GM18951 (cell line): ENCODE data around the gene SYNGR4.

Experiments used
- POLR2A ChIP-seq: IDR thresholded peaks from 4 replicates; pipeline ENCODE4 v1.6.1; 2011; ENCODE audit warnings: mild to moderate bottlenecking; ENCODE audit not compliant: insufficient read length, insufficient read depth; ENCODE audit errors: extremely low read depth
- in situ Hi-C: fragments of 300-500 bp; cut with MboI; formaldehyde crosslinking; loops from one replicate; pipeline ENCODE4 v1.12.0; 2022; ENCODE audit warnings: low sequenced_read_pairs, mixed read lengths, inconsistent platforms; ENCODE audit not compliant: unreplicated experiment

The SYNGR4 gene

DNA sequence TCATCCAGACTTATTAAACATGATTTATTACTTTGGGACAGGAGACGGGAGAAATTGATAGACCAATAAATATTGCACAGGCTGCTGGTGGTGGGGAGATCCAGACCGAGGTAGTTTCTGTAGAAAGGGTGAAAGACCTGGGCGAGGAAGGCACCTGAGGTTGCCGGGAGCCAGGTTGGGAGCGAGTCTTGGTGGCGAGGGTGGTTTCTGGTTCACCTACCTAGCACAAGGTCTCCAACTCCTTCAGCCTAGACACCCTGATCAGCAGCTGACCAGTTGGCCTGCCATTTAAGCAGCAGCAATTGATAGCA is 31.9 kb upstream of the SYNGR4 start:
- in situ Hi-C loops = no loop called here
- TF ChIP-seq POLR2A = no peak

DNA sequence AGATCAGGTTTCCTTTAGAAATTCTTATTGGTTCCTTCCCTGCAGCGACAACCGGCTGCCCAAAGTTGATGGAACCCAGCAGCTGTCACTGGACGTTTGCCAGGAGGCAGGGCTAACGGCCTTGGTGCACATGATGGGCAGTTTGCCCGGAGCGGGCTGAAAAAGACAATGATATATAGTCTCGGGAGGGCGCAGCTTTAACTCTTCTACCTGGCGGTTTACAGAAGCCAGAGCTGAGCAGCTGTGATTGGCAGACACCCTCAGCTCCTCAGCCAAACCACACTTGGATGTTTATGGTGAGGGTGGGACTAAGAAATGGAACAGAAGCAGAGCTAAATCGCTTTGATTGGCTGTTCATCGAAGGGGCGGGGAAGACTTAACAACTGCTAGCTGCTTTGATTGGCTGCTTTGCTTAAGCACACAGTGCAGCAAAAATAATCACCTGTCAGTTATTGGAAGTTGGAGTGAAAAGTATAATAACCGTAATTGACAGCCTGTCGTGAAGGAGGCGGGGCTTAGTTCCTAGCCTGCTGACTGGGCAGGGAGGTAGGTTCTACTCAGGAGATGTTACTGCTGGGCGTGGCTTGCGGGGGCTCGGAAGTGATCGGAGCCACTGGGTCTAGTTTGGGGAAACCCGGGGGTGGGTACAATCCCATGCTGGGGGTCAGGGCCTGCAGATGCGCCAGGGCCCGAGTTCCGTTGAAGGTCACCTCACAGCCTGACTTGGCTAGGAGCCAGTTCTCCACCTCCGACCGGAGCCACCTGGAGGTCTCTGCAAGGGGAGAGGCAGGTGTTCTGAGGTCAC is 31.3 kb upstream of the SYNGR4 start:
- in situ Hi-C loops = no loop called here
- peak; percentile 64 for TF ChIP-seq POLR2A

DNA sequence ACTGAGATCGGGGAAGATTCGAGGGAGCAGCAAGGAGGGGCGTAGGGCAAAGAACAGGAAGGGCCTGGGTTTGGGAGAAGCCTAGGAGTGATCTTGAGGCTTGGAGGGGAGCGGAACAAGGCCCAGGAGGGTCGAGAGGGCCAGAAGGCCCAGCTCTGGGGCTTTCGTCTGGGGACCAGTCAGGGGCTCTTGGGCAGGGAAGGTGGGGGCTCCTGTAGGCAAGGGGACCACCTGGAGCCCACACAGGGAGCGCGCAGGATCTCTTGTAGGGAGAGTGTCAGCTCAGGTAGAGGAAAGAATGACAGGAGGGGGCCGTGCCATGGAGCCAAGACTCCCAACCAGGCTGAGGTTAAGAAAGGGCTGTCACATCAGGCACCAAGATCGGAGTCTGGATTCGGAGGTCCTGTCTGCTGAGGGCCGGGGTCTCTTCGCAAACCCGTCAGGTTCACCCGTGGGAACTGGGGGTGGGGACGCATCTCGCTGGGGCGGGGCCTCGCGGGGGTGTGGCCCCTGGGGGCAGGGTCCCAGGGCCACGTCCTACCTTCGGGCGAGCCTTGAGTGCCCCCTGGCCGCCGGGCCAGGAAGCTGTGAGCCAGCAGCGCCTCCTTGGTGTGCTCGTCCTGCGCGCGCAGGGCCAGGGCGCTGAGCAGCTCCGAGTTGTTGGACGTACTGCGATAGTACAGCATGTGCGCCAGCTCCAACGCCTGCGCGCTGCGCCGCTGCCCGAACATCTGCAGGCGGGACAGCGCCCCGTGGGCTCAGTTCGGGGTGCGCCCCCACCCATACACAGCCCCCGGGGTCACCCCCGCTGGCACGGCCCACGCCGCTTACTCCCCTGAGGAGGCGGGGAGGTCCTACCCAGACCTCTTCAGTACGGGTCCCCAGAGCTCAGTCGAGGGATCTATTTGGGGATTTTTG is 30.4 kb upstream of the SYNGR4 start:
- TF ChIP-seq POLR2A = peak; percentile 63
- in situ Hi-C loops = no loop called here

GRCh38 chr19:48338253-48338755 is 25.9 kb upstream of the SYNGR4 start:
- in situ Hi-C loops = no loop called here
- TF ChIP-seq POLR2A = no peak

GRCh38 chr19:48338802-48339503 is 25.2 kb upstream of the SYNGR4 start:
- in situ Hi-C loops = no loop called here
- no peak for TF ChIP-seq POLR2A

DNA sequence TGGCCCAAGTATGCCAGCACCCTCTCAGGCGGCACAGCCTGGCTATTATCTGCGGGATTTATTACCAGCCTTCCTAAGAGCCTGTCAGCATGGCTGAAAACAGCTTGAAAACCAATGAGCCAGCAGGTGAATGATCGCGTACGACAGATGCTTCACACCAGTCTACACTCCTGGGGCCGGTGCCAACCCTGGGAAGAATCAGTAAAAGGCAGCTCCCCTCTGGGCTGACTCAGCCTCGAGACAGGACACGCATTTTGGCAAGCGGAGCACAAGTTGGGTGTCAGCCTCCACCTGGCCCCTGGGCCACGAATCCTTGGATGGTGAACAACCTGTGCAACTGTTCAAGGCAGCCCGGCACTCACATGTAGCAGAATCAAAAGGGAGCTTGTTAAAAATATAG is 23.2 kb upstream of the SYNGR4 start:
- TF ChIP-seq POLR2A = no peak
- in situ Hi-C loops = no loop called here

GRCh38 chr19:48341515-48342413 is 22.4 kb upstream of the SYNGR4 start:
- in situ Hi-C loops = no loop called here
- no peak for TF ChIP-seq POLR2A

GRCh38 chr19:48342414-48342738 is 21.8 kb upstream of the SYNGR4 start:
- in situ Hi-C loops = no loop called here
- TF ChIP-seq POLR2A = no peak

DNA sequence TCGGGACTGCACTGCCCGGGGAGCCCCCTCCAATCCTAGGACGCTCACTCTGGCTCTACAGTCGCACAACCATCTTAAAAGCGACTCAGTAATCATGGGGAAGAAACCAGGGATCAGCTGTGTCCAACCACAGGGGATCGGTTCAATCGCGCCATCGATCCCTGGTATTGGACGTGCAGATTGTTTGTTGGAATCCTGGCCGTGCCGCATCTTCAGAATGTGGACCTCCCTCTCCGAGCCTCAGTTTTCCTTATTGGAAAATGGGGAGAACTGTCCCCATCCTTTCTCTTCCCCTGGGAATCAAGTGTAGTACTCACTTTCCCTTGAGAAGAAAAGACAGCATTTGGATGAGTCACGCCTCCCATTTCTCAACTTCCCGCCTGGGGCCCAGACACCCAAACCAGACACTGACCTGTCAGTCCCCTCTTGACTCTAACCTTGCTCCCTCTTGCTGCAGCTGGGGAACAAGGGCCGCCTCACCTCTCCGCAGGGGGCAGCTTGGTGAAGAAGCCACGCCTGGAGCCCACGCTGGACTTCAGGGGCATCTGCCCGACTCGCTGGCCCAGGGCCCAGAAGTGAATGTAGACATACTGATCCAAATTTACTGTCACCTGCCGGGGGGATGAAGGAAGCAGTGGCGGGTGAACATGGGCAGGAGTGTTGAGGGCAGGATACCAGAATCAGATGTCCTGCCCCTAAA is 21.2 kb upstream of the SYNGR4 start:
- in situ Hi-C loops = no loop called here
- TF ChIP-seq POLR2A = no peak

GRCh38 chr19:48344892-48345291 is 19.3 kb upstream of the SYNGR4 start:
- in situ Hi-C loops = no loop called here

DNA sequence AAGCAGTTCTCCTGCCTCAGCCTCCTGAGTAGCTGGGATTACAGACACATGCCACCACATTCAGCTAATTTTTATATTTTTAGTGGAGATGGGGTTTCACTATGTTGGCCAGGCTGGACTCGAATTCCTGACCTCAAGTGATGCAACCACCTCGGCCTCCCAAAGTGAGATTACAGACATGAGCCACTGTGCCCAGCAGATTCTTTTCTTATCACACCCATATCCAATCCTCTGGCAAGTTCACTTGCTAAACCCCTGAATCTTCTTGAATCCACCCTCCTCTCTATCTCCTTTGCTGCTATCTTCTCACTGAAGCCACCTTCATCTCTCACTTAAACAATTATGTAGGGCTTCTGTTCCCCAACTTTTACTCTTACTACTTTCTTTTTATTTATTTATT is 18.0 kb upstream of the SYNGR4 start:
- in situ Hi-C loops = no loop called here
- TF ChIP-seq POLR2A = no peak

More at GRCh38 chr19:48344892-48345291, 19.3 kb upstream of the SYNGR4 start:
- TF ChIP-seq POLR2A = no peak

DNA sequence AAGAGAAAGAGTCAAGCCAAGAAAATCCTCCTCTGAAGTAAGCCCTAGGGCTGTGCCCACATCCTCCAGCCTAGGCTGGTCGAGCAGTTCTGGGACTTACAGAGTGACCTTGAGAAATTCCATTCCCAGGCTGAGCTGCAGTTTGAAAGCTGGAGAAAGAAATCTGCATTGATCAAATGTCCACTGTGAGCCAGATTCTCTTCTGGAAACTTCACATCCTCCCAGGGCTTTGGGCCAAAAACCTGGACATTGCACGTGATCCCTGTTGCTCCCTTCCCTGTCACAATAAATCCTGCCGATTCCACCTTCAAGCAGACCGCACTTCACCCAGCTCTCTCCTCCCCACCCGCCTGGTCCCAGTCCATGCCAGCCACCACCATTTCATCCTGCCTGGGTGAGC is 16.1 kb upstream of the SYNGR4 start:
- no peak for TF ChIP-seq POLR2A
- in situ Hi-C loops = no loop called here

GRCh38 chr19:48348737-48349136 is 15.4 kb upstream of the SYNGR4 start:
- TF ChIP-seq POLR2A = no peak
- in situ Hi-C loops = no loop called here
